GM19023 (cell line): Measurements from ENCODE around the gene CWC22.
"Not testable (repeated sequence)": the region's sequence is repeated elsewhere in the genome, so short reads cannot be mapped to it uniquely, and the experiment has no call there.

Experiments
- ATAC-seq: cut with Tn5 transposase; IDR thresholded peaks from one replicate; pipeline ENCODE4 v1.9.1; 2021; ENCODE audit warnings: mild to moderate bottlenecking, moderate library complexity; ENCODE audit not compliant: unreplicated experiment

The CWC22 gene

GRCh38 chr2:179952658-179953057 lies 54.4 kb downstream of the CWC22 start:
- no peak for ATAC-seq

- no peak for ATAC-seq
These were observed 55.4 kb downstream of the CWC22 start for GRCh38 chr2:179951680-179952079.

DNA sequence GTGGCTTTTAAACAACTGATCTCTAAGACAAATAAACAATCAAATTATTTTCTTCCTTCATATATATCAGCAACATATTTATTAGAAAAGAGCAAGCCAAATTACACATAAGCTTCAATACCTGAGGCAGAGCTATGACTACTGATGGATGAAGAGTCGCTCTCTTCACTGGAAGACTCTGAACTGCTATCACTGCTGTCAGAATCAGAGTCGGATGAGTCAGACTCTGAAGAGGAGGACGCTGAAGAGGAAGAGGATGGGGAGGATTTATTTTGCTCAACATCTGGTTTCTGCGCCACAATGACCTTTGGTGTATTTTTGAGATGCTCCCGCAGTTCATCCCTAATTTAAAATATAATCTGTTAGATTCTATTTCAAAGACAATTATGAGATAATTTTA lies 56.7 kb downstream of the CWC22 start:
- ATAC-seq, result no peak

- ATAC-seq, result no peak
These were observed 57.7 kb downstream of the CWC22 start for GRCh38 chr2:179949438-179949837.

DNA sequence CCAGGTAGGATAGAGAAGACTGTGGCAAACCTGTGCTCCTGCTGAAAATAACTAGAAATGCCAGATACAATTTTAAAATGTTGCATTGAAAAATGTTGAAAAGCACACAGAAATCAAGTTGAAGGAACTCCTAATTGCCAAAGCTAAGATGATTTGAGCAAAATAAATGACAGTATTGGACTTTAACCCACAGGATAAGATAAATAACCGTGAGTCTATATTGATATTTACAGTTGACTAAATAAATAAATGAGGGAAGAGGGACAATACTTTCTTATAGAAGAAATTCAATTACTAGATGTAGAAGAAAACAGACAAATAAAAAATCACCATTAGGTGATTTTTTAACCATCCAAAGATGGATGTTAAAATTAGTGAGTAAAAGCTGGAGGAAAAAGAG lies 59.0 kb downstream of the CWC22 start:
- no peak for ATAC-seq

DNA sequence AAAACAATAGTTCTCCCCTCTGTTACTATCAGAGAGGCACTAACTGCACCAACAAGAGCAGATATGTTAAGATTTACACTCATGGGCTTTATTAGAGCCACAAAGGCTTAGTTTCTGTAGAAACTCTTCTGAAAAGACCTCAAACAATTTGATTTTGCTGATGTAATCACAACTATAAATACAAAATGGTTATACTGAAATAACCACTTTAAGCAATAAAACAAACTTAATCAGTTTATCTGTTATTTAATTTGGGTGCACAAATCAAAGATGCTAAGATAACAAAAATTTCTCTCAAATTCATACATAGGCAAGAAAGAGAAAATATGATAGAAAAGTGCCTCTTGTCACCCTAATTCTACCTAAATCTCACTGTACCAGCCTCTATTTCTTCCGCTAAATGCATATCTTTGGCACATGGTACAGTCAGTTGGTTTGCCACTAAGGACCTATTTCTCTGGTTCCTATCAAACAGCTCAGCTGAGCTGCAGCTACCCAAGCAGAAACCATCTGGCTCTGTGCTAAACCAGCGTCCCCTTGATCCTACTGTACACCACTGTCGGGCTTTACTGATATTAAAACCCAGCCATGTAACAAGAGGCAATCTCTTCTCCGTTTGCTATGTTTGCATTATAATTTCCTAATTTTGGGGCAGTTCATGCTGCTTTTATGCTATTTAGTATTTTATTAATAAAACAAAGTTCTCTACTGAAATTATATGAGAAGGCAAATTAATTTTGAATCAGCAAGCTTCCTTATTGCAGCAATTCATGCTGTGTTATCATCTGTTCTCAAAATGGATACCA lies 60.1 kb downstream of the CWC22 start:
- ATAC-seq, result no peak

DNA sequence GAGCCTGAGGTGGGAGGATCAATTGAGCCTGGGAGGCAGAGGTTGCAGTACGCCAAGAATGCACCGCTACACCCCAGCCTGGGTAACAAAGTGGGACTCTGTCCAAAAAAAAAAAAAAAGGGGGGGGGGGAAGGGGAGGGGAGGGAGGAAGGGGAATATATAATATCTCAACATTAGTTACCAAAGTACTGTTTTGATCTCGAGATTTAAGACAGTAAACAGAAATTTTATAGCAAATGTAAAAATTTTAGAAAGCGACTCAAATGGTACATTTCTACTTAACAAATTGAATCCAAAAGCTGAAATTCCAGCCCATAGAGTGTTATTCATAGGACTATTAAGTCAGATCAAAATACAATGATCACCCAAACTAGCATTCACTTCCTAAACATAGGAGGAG lies 60.8 kb downstream of the CWC22 start:
- no peak for ATAC-seq

GRCh38 chr2:179939259-179939658 lies 67.8 kb downstream of the CWC22 start:
- no peak for ATAC-seq

- ATAC-seq, result no peak
These were observed 69.1 kb downstream of the CWC22 start for GRCh38 chr2:179938026-179938425.

GRCh38 chr2:179936654-179937053 lies 70.4 kb downstream of the CWC22 start:
- no peak for ATAC-seq

DNA sequence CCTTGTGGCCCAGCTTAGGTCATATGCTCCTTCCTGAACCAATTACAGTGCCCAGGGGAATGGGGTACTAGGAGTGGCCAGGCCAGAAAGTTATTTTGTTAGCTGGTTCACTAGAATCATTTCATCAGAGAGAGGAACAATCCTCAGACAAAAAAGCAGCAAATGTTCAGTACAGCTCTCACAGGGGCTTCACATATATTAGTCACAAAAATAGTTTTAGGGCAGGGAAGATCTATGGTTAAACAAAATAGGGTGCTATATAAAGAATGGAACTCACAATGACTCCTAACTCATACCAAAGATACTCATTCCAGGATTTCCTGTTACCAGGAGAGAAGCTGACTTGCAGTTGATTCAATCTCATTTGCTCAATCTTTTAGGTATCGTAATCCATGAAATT lies 71.0 kb downstream of the CWC22 start:
- no peak for ATAC-seq

DNA sequence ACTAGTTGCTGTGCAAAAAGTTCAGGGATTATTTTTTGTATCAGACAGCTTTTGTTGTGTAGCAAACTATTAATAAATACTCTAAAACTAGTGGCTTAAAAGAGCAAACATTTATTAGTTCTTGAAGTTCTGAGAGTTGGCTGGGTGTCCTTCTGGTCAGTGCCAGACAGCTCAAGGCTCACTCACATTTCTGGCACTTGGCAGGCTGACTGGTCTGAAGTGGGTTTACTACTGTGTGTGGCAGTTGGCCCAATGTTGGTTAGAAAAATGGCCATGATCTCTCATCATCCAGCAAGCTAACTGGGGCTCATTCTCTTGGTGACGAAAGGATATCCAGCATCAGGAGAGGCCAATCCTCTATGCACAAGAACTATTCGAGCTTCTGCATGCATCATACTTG lies 74.3 kb downstream of the CWC22 start:
- ATAC-seq, result no peak

- ATAC-seq, result no peak
These were observed 75.6 kb downstream of the CWC22 start for GRCh38 chr2:179931502-179931901.

DNA sequence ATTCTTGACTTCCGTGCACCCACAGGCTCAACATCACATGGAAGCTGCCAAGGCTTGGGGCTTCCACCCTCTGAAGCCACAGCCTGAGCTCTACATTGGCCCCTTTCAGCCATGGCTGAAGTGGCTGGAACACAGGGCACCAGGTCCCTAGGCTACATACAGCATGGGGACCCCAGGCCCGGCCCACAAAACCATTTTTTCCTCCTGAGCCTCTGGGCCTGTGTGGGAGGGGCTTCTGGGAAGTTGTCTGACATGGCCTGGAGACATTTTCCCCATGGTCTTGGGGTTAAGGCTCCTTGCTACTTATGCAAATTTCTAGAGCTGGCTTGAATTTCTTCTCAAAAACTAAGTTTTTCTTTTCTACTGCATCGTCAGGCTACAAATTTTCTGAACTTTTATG lies 77.1 kb downstream of the CWC22 start:
- ATAC-seq, result not testable (repeated sequence)

GRCh38 chr2:179927041-179927440 lies 80.1 kb downstream of the CWC22 start:
- no peak for ATAC-seq

- no peak for ATAC-seq
These were observed 81.4 kb downstream of the CWC22 start for GRCh38 chr2:179925713-179926112.

DNA sequence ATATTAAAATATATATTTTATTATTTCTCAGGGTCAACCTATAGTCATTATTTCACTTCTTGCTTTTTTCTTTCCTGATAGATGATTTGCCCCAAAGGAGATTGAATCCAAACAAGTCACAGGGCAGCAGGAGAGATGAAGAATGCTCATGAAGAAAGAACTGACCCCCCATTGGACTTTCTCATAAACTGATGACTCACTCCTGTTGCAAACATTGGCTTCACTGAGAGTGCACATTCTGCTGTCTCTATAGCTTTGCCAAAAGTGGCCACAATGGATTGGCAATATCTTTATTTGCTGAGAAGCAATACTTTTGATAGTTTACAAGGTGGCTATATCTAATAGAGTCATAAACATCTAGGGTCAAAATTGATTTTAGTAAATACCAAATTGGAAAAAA lies 89.8 kb downstream of the CWC22 start:
- ATAC-seq, result no peak

GRCh38 chr2:179915395-179915992 lies 91.6 kb downstream of the CWC22 start:
- no peak for ATAC-seq

- ATAC-seq, result no peak
These were observed 93.3 kb downstream of the CWC22 start for GRCh38 chr2:179913809-179914208.

DNA sequence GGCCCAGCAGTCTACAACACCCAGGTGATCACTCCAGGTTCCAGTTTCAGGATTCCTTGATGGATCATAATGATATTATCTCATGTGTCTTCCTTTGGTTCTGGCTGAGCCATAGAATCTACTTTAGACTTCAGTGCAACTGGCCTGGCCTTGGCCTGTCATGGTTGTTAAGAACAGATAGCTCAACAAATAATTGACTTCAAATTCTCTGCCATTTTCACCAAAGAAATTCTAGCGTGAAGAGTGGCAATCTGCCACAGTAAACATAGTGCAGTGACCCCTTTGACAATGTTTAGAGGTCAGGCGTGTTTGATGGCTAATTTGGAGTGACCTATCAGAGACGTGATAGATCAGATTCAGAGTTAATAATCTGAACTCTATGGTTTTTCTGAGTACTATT lies 95.5 kb downstream of the CWC22 start:
- no peak for ATAC-seq

DNA sequence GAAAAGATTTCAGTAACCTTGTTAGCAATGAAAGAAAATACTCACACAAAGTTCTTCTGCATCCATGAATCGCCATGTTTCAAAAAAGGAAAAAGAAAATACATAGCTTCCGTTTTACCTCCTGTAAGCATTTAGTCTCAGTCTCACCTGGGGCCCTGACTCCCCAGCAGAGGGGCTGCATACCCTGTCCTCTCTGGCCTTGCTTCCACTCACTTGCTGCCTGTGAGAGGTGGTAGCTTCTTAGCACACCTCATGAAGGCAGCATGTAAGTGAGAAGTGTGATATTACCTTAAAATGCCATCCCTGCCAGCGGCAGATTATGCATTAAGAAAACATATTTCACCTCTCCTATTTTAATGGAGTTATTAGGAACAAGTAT lies 96.4 kb downstream of the CWC22 start:
- no peak for ATAC-seq

- no peak for ATAC-seq
These were observed 97.0 kb downstream of the CWC22 start for GRCh38 chr2:179909845-179910734.
